Dendritic cell treated with granulocyte-macrophage colony-stimulating factor and Interleukin-4, amounts not matched to agents 40 ng/mL and 50 ng/mL, for 4 days (primary cell): Measurements from ENCODE around the gene AKT1S1.

Source experiments
- H3K27ac Mint-ChIP-seq: one replicate; pipeline ENCODE4 v1.8.0; 2022; ENCODE audit warnings: mild to moderate bottlenecking, mixed read lengths
- H3K27me3 Mint-ChIP-seq: one replicate; pipeline ENCODE4 v1.8.0; 2022; ENCODE audit warnings: mild to moderate bottlenecking, mixed read lengths
- H3K36me3 Mint-ChIP-seq: one replicate; pipeline ENCODE4 v1.8.0; 2022; ENCODE audit warnings: low read depth, mixed read lengths
- H3K4me1 Mint-ChIP-seq: one replicate; pipeline ENCODE4 v1.8.0; 2022; ENCODE audit warnings: low read depth, mixed read lengths
- H3K4me3 Mint-ChIP-seq: one replicate; pipeline ENCODE4 v1.8.0; 2022; ENCODE audit warnings: mild to moderate bottlenecking, moderate library complexity, mixed read lengths
- H3K9me3 Mint-ChIP-seq: one replicate; pipeline ENCODE4 v1.8.0; 2022; ENCODE audit warnings: mixed read lengths
- intact Hi-C: fragments of 100-400 bp; cut with micrococcal nuclease; formaldehyde crosslinking; loops from one replicate; pipeline ENCODE4 v1.15.0; 2022

Gene AKT1S1

DNA sequence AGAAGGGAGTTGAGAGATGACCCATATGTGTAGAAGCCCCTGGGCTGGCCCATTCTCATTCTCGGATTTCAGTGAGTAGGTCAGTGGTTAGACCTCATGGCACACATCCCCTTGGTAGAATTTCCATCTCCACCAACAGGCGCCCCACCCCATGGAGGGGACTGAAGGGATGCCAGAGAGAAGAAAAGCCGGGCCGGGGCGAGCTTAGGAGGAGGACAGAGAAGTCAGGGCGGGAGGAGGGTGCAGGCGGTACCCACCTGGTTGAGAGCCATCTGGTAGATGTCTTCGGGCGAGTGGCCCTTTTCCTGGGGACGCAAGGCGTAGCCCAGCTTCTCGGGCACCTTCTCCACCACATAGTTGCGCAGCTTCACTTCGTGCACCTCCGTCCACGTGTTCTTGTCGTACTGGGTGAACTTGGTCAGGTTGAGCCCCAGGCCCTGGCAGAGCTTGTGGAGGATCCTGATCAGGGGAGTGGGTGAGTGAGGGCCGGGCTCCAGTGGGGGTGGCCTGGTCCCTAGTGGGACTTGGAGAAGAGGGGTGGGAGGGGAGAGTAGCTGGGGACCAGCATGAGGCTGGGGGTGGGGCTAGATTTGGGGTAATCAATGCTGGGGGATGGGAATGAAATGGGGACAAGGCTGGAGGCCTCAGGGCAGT lies 17.0 kb upstream of the AKT1S1 start:
- intact Hi-C loops: loop anchor here (5.0 kb wide), 1 partner anchor 33 kb away; the partner anchor contains the start of genes ATF5 and NUP62
- H3K4me1 Mint-ChIP-seq: peaks cover 95% of the 10 kb centered on the region

DNA sequence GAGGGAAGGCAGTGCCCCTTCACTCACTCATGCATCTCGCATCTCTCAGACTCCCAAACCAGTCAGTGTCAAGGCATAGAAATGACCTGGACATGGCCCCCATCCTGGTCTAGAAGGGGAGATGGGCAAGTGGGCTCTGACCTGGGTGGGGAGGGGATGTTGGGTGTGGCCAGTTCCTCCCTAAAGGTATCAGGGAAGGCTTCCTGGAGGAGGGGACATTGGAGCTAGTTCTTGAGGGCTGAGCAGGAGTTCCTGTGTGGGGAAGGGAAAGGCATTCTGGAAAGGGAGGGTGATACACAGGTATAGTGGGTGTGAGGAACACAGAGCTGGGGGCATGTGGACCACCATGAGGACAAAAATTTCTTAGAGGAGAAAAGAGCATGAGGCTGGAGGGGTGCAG lies 15.6 kb upstream of the AKT1S1 start:
- intact Hi-C loops: loop anchor here (5.0 kb wide), 1 partner anchor 35 kb away; the partner anchor contains the start of genes ATF5 and NUP62
- peak overlapping the region; percentile 95 for H3K27ac Mint-ChIP-seq
- H3K36me3 Mint-ChIP-seq: no peaks in the 10 kb centered on the region
- no peaks in the 10 kb centered on the region for H3K9me3 Mint-ChIP-seq
- H3K4me1 Mint-ChIP-seq: peaks cover 97% of the 10 kb centered on the region
- peaks cover 6% of the 10 kb centered on the region for H3K27me3 Mint-ChIP-seq
- H3K4me3 Mint-ChIP-seq: peak overlapping the region; percentile 94

More for the DNA sequence above, 17.0 kb upstream of the AKT1S1 start:
- Mint-ChIP-seq H3K27me3 (peaks cover 6% of the 10 kb centered on the region), H3K4me3 (peak overlapping the region; percentile 94), H3K9me3 (no peaks in the 10 kb centered on the region), H3K36me3 (no peaks in the 10 kb centered on the region), H3K27ac (peak overlapping the region; percentile 95)

DNA sequence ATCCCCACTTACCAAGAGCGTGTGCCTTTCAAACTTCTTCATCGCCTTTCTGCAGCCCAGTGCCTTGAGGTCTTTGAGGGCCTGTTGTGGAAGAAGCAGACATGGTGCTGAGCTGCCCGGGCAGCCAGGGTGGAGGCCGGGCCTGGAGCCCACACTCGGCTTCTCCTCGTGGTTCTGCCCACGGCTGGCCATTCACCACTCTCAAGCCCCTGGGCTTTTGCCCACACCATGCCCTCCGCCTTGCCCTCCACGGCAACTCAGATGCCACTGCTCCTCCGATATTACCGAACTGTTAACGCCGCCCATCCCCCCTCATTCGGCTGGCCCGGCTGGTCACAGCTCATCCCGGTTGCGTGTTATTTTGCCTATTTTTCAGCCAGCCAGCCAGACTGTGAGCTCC lies 14.2 kb upstream of the AKT1S1 start:
- H3K9me3 Mint-ChIP-seq: no peaks in the 10 kb centered on the region

DNA sequence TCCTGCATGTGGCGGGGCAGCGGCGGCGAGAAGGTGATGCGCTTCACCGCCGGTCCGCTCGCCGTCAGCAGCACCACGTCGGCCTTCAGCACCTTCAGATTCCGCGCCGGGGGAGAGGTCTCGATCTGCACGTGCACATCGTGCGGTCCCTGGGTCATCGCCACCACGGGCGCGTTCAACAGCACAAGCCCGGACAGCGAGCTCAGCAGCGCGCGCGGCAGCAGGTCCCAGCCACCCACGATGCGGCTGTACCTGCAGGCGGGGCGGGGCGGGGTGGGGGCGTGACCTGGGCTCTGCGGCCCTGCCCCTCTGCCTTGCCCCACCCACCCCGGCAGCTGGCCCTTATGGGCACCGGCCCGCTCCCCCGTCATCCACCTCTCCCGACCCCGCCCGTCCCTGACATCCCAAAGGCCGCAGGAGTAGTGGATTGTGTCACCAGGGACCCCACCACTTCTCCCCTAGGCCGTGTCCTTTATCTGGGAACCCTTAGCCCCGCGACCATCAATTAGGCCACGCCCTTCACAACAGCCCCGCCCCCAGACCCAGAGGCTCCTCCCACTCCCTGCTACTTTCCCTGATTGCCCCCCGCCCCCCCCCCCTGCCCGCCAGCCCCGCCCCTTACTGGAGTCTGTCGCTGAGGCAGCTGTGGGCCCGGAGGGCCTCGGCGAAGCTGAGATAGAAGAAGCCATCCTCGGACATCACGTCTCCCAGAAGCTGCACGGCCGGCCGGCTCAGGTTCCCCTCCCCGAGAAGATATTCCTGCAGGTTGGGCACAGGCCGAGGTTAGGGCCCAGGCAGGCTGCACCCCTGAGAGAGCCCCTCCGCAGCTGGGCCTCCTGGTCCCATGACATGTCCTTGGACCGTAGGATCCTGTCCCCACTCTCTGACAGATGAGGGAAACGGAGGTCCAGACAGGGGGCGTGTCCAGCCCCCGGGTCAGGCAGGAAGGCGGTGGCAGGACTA lies 13.5 kb upstream of the AKT1S1 start:
- peak overlapping the region; percentile 50 for H3K27ac Mint-ChIP-seq
- H3K27me3 Mint-ChIP-seq: peaks cover 6% of the 10 kb centered on the region
- H3K36me3 Mint-ChIP-seq: no peaks in the 10 kb centered on the region
- peaks cover 87% of the 10 kb centered on the region for H3K4me1 Mint-ChIP-seq
- no peaks in the 10 kb centered on the region for H3K9me3 Mint-ChIP-seq
- intact Hi-C loops: loop anchor here (5.0 kb wide), 1 partner anchor 37 kb away; the partner anchor contains the start of genes ATF5 and NUP62
- peak overlapping the region; percentile 94 for H3K4me3 Mint-ChIP-seq

More for the DNA sequence above, 14.2 kb upstream of the AKT1S1 start:
- Mint-ChIP-seq H3K4me1 (peaks cover 95% of the 10 kb centered on the region), H3K4me3 (peak overlapping the region; percentile 94), H3K27me3 (peaks cover 6% of the 10 kb centered on the region), H3K27ac (peak overlapping the region; percentile 50), H3K36me3 (no peaks in the 10 kb centered on the region)
- intact Hi-C loops: loop anchor here (5.0 kb wide), 1 partner anchor 36 kb away; the partner anchor contains the start of genes ATF5 and NUP62

DNA sequence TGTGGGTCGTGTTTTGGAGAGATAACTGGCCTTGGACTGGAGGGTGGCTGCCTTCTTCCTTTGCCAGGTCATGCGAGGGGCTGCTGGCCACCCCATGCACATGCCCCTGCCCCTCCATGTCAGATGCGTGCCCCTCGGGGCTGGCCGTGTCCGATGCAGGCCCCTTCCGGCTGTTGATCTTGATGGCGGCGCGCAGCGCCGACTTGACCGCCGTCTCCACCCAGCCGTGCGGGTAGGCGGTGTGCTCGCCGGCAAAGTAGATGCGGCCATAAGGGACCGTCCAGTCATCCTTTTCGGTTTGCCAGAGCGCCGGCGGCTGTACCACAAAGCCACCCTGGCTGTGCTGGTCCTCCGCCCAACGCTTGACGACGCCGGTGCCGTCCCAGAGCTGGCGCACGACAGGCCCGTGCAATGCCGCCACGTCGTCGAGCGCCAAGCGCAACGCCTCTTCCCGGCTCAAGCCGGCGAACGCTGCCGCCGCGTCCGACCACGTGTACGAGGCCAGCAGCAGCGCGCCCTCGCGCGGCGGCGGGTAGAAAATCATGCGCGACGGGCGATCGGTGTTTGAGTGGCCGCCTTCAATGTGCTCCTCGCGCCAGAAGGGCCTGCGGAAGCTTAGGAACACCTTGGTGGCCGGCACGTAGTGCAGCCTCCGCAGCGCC lies 12.7 kb upstream of the AKT1S1 start:
- no peak overlapping the region for H3K27ac Mint-ChIP-seq
- H3K4me1 Mint-ChIP-seq: peaks cover 81% of the 10 kb centered on the region
- peak overlapping the region; percentile 64 for H3K4me3 Mint-ChIP-seq
- H3K36me3 Mint-ChIP-seq: no peaks in the 10 kb centered on the region
- no peaks in the 10 kb centered on the region for H3K9me3 Mint-ChIP-seq
- intact Hi-C loops: loop anchor here (5.0 kb wide), 1 partner anchor 37 kb away; the partner anchor contains the start of genes ATF5 and NUP62
- peaks cover 6% of the 10 kb centered on the region for H3K27me3 Mint-ChIP-seq

DNA sequence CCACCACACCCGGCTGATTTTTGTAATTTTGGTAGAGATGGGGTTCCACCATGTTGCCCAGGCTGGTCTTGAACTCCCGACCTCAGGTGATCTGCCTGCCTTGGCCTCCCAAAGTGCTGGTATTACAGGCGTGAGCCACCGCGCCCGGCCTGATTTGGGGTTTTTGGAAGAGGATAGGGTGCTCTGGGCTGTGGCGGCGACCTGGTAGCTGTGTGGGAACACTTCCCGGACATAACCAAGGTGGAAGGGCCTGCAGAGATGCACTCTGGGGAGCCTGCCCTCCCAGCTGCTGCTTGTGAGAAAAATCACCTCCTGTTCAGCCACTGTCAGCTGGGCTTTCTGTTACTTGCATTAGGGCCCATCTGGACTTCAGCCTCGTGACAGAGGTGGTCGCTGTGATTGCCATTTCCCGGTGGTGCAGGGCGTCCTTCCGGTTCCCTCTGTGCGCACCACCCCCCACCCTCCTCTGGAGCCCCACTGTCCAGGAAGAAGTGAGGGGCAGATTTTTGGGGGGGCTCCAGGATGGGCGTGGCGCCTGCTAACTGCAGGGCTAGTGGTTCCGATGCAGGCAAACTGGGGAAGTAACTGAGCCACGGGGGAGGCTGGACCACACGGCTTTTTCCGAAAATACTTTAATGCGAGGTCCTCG lies 12.0 kb upstream of the AKT1S1 start:
- peak overlapping the region; percentile 48 for H3K4me3 Mint-ChIP-seq
- intact Hi-C loops: no loop called here
- no peaks in the 10 kb centered on the region for H3K9me3 Mint-ChIP-seq
- H3K27me3 Mint-ChIP-seq: peaks cover 6% of the 10 kb centered on the region
- no peaks in the 10 kb centered on the region for H3K36me3 Mint-ChIP-seq
- H3K4me1 Mint-ChIP-seq: peaks cover 81% of the 10 kb centered on the region
- no peak overlapping the region for H3K27ac Mint-ChIP-seq

DNA sequence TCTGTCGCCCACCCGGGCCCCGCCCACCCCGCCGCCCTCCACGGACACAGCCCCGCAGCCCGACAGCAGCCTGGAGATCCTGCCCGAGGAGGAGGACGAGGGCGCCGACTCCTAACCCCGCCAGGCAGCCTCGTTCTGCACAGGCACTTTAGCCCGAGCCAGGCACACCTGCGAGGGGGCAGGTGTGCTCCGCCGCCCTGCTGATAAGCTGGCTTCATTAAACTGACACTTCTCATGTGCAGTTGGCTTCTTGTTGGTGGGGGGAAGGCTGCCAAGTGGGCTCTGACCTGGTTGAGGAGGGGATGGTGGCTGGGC lies 11.3 kb upstream of the AKT1S1 start:
- Mint-ChIP-seq H3K27ac (no peak overlapping the region), H3K4me1 (peaks cover 81% of the 10 kb centered on the region), H3K27me3 (peaks cover 6% of the 10 kb centered on the region), H3K9me3 (no peaks in the 10 kb centered on the region), H3K36me3 (no peaks in the 10 kb centered on the region), H3K4me3 (no peak overlapping the region)
- intact Hi-C loops: no loop called here

DNA sequence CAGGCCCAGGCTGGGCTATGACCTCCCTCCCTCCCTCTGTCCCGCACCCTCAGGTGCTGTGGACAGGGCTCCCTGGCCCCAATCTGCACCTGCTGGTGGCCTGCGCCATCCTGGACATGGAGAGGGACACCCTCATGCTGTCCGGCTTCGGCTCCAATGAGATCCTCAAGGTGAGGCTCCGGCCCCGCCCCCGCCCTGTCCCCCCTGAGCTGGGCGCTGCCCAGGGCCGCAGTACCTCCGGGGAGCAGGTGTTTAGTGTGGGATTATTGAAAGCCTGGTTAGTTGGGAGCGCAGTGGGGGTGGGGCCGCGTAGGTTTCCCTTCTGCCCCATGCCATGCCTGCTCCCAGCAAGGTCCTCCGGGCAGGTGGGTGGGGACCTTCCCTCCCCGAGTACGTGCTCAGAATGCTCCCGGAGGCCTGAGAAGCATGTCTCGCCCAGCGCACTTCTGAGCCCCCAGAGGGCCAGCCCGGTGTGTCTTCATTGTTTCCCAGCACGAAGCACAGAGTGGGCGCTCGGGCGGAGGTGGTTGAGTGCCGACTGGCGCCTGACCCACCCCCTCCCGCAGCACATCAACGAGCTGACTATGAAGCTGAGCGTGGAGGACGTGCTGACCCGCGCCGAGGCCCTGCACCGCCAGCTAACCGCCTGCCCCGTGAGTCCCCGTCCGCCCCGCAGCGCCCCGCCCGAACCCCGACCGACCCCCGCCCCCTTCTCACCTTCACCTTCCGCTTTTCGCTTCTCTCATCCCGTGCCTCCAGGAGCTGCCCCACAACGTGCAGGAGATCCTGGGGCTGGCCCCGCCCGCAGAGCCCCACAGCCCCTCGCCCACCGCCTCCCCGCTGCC lies 10.7 kb upstream of the AKT1S1 start:
- H3K27me3 Mint-ChIP-seq: peaks cover 6% of the 10 kb centered on the region
- H3K4me3 Mint-ChIP-seq: peak overlapping the region; percentile 26
- H3K9me3 Mint-ChIP-seq: no peaks in the 10 kb centered on the region
- peaks cover 80% of the 10 kb centered on the region for H3K4me1 Mint-ChIP-seq
- intact Hi-C loops: no loop called here
- H3K27ac Mint-ChIP-seq: peak overlapping the region; percentile 66
- H3K36me3 Mint-ChIP-seq: no peaks in the 10 kb centered on the region

DNA sequence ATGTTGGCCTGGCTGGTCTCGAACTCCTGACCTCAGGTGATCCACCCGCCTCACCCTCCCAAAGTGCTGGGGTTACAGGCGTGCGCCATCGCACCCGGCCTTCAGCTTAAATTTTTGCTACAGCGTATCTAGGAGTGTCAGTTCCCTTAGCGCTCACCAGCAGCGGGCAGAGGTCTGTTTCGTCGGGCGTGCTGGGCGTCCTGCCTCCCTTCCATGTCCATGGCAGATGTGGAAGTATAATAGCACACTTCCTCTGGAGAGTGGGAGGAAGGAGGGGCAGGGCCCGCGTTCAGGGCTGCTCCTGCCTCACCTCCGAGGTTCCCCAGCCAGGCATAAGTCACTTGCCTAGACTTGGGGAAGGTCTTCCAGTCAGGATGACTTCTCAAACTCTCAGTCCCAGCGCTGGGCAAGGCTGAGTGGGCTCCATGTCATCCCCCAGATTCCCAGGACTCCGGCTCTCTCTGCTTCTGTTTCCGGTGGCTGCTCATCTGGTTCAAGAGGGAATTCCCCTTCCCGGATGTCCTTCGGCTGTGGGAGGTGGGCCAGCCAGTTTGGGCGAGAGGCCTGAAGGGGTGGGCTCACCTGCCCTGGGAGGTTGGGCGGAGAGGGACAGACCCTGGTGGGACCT lies 10.0 kb upstream of the AKT1S1 start:
- peak overlapping the region; percentile 66 for H3K27ac Mint-ChIP-seq
- H3K9me3 Mint-ChIP-seq: no peaks in the 10 kb centered on the region
- intact Hi-C loops: no loop called here
- H3K4me1 Mint-ChIP-seq: peaks cover 78% of the 10 kb centered on the region
- H3K27me3 Mint-ChIP-seq: no peaks in the 10 kb centered on the region
- no peak overlapping the region for H3K4me3 Mint-ChIP-seq
- H3K36me3 Mint-ChIP-seq: no peaks in the 10 kb centered on the region

DNA sequence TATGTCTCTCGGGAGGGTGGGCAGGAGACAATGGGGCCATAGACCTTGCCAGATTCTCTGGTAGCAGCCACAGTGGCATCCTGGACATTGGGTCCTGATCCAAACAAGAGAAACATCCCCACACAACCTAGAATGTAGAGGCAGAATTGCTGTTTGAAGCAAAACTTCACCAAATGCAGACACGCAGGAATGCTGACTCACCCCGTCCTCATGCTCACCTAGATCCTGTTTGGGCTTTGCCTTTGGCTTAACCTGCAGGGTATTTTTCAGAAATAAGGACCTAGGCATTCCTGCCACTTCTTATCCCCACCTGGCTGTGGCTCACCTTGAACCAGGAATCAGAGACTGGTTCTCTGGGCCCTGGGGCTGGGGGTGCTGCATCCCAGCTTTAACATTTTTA lies 7.6 kb upstream of the AKT1S1 start:
- no peaks in the 10 kb centered on the region for H3K27me3 Mint-ChIP-seq
- no peaks in the 10 kb centered on the region for H3K36me3 Mint-ChIP-seq
- intact Hi-C loops: no loop called here
- peaks cover 77% of the 10 kb centered on the region for H3K4me1 Mint-ChIP-seq
- no peak overlapping the region for H3K4me3 Mint-ChIP-seq
- no peak overlapping the region for H3K27ac Mint-ChIP-seq
- H3K9me3 Mint-ChIP-seq: no peaks in the 10 kb centered on the region

DNA sequence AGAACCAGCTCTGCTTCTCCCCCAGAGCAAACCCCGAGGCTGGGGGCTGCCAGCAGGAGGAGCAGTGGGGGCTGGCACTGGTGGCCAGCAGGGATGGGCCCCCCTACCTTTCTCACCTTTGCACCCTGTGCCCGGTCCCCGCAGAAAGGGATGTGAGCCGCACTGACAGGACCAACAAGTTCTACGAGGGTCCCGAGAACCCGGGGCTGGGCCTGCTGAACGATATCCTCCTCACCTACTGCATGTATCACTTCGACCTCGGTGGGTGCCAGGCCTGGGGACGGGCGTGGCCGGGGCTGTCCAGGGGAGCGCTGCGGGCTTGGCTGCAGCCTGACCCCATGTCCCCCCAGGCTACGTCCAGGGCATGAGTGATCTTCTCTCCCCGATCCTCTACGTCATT lies 7.0 kb upstream of the AKT1S1 start:
- H3K36me3 Mint-ChIP-seq: no peaks in the 10 kb centered on the region
- no peaks in the 10 kb centered on the region for H3K27me3 Mint-ChIP-seq
- no peaks in the 10 kb centered on the region for H3K9me3 Mint-ChIP-seq
- intact Hi-C loops: no loop called here
- H3K4me3 Mint-ChIP-seq: no peak overlapping the region
- H3K4me1 Mint-ChIP-seq: peaks cover 74% of the 10 kb centered on the region
- no peak overlapping the region for H3K27ac Mint-ChIP-seq

DNA sequence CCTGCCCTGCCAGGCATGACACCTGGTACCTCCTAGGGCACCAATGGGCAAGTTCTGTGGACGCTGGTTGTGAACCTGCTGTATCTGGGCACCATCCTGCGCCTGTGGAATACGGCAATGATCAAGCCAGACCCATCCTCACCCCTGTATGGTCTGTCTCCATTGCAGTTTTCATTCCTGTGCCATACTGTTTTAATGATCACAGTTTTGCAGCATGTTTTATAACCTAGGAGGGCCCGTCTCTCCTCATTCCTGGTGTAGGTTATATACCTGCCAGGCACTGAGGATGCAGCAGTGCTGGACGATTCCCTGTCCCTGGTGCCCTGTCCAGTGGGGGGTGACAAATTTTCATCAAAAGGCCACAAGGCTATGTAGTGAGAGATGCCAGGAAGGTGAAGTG lies 5.9 kb upstream of the AKT1S1 start:
- intact Hi-C loops: no loop called here
- H3K9me3 Mint-ChIP-seq: no peaks in the 10 kb centered on the region
- no peak overlapping the region for H3K27ac Mint-ChIP-seq
- H3K36me3 Mint-ChIP-seq: no peaks in the 10 kb centered on the region
- no peaks in the 10 kb centered on the region for H3K27me3 Mint-ChIP-seq
- H3K4me3 Mint-ChIP-seq: no peak overlapping the region
- peaks cover 76% of the 10 kb centered on the region for H3K4me1 Mint-ChIP-seq
